Tibial nerve (tissue), 3 donors: ENCODE data around the gene CLIP3.

Experiments used
- CTCF ChIP-seq, 5 experiments: fragments of 200-600 bp in 3 of 5; fragments of 450-650 bp in 2 of 5; sonication (generic) in 3 of 5; IDR thresholded peaks; one replicate each; pipeline ENCODE4 v1.5.1; 2016 to 2019; ENCODE audit warnings: antibody characterized with exemption in 5 of 5, mild to moderate bottlenecking in 3 of 5, moderate library complexity in 2 of 5
- POLR2A ChIP-seq, 2 donors: fragments of 450-650 bp; IDR thresholded peaks; one replicate each; pipeline ENCODE4 v1.6.1; 2017; ENCODE audit warnings: antibody characterized with exemption in 2 of 2, mild to moderate bottlenecking in 2 of 2, moderate library complexity in 2 of 2

- TF ChIP-seq CTCF (IDR thresholded peaks at IDR 0.05) (no peak), POLR2A (IDR thresholded peaks at IDR 0.05) (no peak)
These were observed 42.5 kb downstream of the CLIP3 start for GRCh38 chr19:35990156-35990555.
